ENCODE results near the gene CTNND2.
A peak's percentile ranks its signal among the peaks of the same experiment; 100 is the strongest.

CTNND2 gene

DNA sequence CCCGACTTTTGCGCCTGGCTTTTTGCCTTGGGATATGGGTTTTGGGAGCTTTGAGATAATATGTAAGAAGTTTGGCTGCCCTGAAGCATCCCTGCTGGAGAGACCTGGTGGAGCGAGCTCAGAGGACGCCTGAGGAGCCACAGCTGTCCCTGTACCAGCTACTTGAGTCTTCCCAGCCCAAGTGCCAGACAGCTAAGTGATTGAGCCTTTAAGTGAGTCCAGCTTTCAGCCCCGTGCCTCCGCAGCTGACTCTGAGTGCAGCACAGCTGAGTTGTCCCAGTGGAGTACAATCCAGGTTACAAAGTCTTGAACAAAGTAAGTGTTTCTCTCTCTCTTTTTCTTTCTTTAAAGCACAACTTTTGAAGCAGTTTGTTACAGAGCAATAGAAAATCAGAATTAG, 939.4 kb downstream of the CTNND2 start:
- peak; percentile 58 for DNase-seq

DNA sequence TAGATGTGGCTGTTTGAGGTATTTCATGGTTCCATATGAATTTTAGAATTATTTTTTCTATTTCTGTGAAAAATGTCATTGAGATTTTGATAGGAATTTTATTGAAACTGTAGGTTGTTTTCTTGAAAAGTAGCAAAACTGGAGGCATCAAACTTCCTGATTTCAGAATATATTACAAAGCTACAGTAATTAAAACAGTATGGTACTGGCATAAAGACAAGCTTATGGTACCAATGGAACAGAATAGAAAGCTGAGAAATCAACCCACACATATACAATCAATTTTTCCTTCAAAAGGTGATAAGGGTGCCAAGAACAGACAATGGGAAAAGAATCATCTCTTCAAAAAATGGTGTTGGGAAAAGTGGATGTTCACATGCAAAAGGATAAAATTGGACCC, 945.5 kb downstream of the CTNND2 start:
- no peak for DNase-seq

DNA sequence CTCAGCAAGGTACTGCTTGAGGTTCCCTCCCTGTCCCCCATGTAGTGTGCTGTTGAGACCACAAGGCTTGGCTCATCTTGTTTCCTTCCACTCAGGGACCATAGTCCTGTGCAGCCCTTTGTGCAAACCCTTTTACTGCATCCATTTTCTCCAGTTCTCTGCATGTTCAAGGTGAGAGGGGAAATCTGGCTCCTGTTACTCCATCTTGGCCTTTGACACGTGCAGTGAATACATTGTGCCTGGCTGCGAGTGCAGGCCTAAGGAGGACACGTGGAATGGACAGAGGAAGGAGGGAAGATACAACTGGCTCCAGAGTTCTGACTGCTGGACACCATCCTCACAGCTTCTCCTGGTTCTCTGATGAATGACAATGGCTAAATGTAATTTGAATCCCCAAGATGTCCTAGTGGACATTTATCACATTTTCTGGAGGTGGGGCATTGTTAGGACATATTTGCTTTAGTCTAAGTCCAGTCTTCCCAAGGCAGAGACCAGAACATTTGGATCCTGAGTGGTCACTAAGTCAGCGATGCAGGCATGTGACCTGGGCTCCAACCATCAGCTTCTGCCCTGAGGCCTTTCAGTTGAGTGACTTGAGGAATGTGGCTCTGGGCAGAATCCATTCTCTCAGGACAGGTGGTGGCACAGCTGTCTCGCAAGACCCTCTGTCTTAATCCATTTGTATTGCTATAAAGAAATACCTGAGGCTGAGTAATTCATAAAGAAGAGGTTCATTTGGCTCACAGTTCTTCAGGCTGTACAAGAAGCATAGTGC, 954.2 kb downstream of the CTNND2 start:
- no peak for DNase-seq

DNA sequence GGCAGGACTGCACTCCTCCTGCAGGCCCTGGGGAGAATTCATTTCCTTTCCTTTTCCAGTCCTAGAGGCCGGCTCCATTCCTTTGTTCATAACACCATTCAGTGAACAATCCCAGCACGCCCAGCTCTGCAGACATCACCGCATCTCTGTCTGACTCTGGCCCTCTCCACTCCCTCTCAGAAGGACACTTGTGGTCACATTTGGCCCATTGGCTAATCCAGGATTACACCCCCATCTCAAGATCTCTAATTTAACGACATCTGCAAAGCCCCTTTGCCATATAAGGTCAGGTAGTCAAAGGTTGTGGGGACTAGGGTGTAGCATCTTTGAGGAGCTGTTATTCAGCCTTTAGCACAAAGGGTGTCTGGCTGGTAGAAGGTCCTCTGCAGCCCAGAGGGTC, 958.2 kb downstream of the CTNND2 start:
- DNase-seq, result no peak

DNA sequence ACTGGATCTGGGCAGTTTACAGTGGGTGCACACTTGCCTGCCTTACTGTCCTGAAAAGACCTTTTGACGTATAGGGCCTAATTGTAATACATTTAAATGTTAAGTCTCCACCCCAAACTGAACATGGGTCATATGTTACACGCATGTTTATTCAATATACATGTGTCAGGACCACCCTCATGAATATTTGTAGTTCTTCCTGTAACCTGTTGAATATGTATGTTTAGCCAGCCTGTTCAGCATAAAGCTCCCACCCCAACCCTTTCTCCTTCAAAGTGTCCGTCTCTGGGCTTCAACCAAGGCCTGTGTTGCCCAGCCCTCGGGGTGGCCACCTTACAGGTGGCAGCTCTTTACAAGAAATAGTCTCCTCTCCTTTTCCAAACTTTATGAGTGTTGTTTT, 962.3 kb downstream of the CTNND2 start:
- DNase-seq, result no peak

DNA sequence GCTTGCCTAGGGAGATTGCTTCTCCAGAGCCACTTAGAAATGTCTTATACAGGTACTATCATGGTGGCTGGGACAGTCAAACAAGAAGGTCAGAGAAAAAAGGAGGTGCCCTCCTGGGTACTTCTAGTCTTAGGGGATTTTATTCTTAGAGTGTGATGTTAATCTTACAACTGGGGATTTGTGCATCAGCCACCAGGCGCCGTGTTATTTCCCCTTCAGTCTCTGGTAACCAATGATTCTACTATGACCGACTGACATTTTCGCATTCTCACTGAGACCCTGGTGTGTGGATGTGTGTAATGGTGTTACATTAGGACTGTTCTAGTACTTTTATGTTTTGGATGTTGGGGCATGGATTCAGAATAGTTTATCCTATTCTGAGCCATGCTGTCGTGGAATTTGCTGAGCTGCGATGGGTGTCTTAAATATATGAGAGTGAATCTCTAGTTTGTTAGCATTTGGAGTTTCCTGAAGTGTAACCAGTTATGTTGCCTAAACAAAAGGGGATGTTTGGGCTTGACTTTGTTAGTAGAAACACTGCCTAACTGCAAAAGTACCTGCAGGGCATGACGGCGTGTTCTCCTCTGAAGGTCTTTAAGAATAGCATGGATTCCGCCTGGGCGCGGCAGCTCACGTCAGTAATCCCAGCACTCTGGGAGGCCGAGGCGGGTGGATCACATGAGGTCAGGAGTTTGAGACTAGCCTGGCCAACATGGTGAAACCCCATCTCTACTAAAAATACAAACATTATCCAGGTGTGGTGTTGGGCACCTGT, 968.0 kb downstream of the CTNND2 start:
- no peak for DNase-seq

DNA sequence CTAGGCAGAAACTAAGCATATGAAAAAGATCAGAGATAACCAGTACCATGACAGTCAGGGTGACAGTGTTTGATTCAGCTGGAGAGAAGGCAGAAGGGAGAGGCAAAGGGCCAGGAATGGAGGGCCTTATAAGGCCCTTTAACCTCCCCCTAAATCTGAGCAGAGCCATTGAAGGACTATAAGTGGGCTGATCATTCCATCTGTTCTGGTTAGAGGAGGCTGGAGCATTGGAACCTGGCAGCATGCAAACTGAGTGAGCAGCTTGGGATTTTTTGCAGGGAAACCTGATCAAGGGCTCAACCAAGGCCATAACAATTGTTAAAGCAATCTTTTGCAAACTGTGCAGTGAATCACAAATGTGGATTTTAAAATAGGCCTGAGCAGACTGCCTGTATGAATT, 968.7 kb downstream of the CTNND2 start:
- DNase-seq, result no peak

DNA sequence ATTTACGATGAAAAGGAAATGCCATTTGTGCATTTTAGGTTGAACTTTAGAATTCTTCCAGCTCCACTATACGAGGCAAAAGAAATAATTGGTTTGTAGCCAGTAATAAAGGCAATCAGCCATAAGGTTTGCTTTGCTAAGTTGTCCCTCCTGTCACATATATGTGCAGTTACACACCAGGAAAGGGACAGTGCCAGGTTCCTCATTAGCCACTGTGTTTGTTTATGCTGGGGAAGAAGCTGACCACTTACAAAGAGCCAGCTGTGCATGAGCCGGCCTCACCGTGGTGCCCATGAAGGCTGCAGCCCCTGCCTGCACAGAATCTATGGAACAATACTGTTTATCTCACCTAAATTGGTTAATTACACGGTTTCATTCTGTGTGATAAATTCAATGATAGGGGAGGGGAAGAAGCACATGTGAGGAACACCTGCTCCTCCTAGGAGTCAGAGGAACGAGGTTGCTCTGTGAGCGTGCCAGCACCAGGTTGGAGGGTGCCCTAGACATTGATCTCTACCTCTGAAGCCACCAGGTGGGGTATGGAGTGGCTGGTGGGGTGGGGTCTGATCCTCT, 969.4 kb downstream of the CTNND2 start:
- DNase-seq, result no peak

DNA sequence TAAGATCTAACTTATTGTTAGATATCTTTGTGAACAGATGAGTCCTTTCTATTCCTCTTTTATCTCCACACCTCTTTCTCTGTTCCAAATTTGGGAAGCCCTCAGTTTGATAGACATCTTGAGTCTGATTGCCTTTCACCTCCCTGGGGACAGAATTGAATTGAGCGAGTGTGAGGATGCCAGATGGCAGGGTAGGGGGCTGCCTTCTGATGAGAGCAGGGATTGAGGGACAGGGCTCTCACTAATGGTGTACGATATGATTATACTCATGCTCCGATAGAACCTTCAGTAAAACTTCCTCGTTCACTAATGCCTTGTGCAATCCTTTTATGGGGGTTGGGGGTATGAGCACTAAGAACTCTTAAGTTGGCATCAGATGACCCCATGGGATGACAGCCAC, 971.1 kb downstream of the CTNND2 start:
- DNase-seq, result no peak

DNA sequence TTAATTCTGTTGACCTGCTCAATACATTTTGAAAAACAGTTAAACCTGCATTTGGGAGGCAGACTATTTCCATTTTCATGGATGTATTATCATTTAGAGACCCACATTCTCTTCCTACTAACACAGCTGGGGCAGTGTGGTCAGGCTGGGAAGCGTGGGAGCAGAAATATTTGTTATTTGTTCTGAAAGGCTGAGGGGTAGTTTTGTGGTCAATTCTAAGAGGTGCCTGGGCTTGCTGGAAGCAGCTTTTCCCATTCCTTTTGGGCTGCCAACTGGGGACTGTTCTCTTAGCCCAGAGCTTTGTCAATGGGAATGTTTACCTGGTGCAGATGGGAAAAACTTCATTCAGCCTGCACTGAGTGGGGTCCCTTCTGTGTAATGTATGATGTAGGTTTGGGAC, 971.8 kb downstream of the CTNND2 start:
- DNase-seq, result no peak

DNA sequence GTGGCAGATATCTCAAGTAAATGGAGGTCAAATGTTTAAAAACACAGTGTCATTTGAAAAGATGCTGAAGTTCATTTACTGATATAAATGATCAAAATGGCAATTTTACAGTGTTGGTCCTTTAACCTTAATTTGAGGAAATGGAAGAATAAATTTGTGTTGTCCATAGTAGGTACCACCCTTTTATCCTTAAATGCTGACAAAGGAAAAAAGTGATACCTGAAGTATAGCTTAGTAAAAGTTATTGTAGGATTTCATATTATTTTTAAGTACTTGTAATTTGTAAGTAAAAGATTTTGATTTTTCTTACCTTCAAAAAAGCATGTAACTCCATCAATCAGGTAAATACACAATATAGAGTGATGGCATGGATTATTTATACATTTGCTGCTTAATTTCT, 976.6 kb downstream of the CTNND2 start:
- no peak for DNase-seq

DNA sequence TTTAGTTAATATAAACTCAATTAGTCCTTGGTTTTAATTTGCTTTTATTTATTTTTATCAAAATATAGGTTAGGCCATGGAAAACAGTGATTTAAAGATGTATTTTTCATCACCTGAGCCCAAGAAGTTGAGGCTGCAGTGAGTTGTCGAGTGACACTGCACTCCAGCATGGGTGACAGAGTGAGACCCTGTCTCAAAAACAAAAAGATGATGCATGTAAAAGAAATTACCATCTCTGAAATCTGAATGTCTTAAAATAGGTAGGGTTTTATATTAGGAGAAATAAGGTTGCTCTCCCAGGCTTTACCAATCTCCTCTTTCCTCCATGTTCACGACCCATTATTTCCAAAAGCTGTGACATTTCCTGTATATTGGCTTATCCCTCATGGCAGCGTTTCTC, 980.9 kb downstream of the CTNND2 start:
- no peak for DNase-seq
